Mucosa of descending colon (tissue), 3 donors: Measurements from ENCODE around the gene NTF3. TPM values are rescaled to one million over a fixed set of nuclear protein-coding genes. Genes with fewer than 3 reads are reported as not detected.

Experiments used
- ATAC-seq: fragments of 200-7000 bp; cut with Tn5 transposase; one replicate; pipeline ENCODE4 v1.9.1; 2020; ENCODE audit warnings: mild to moderate bottlenecking, moderate library complexity
- DNase-seq, 3 donors: peaks; one replicate each; pipeline ENCODE4 v3.0.0-alpha.2; 2020
- H3K36me3 ChIP-seq: fragments of 200-600 bp; one replicate; pipeline ENCODE4 v1.8.0; 2021; ENCODE audit warnings: low read depth, mild to moderate bottlenecking
- H3K4me1 ChIP-seq: fragments of 200-600 bp; one replicate; pipeline ENCODE4 v1.8.0; 2021; ENCODE audit warnings: low read depth, mild to moderate bottlenecking
- H3K4me3 ChIP-seq: fragments of 200-600 bp; one replicate; pipeline ENCODE4 v1.8.0; 2021; ENCODE audit warnings: mild to moderate bottlenecking
- H3K9me3 ChIP-seq: fragments of 200-600 bp; one replicate; pipeline ENCODE4 v1.8.0; 2021; ENCODE audit warnings: mild to moderate bottlenecking
- CTCF ChIP-seq: fragments of 200-600 bp; IDR thresholded peaks from one replicate; pipeline ENCODE4 v1.8.0; 2022; ENCODE audit warnings: antibody characterized with exemption, mild to moderate bottlenecking
- intact Hi-C, 2 donors: fragments of 100-400 bp; cut with DNase I in 1 of 2; cut with micrococcal nuclease in 1 of 2; formaldehyde crosslinking; loops; one replicate each; pipeline versions ENCODE4 v1.11.0 to v1.11.1; 2022; cut with DNase I, micrococcal nuclease
- total RNA-seq, 3 donors: library from RNA; stranded (reverse); fragmentation: NEBNext Ultra II Directional in 2 of 3; extraction: Animal tissue kit (Norgen Biotek cat#: 25700) in 2 of 3; gene quantifications; one replicate each; pipeline versions ENCODE4 v1.2.1 to v1.2.4, GENCODE V29; 2021 to 2023
- donor health status: DM: no; HTN: no; CAD: no; lungs with moderate emphysema.
- donor health status: DM: no; HTN: no; CAD: no.
- donor health status: DM: no; HTN: yes; CAD: no.

The NTF3 gene
- total RNA-seq, 3 donors from 2014 or later: 0.58 to 1.4 (median 1.4) TPM

- Histone ChIP-seq H3K36me3 (no peaks in the 10 kb centered on the region), H3K4me3 (no peak overlapping the region), H3K9me3 (no peaks in the 10 kb centered on the region), H3K4me1 (no peaks in the 10 kb centered on the region)
- no peak for TF ChIP-seq CTCF
- DNase-seq (no peak), ATAC-seq (no peak)
- intact Hi-C loops: no loop called here
Measured at GRCh38 chr12:5521456-5522325, 89.8 kb downstream of the NTF3 start.

GRCh38 chr12:5522432-5523335 lies 90.8 kb downstream of the NTF3 start:
- no peak for ATAC-seq
- no peaks in the 10 kb centered on the region for H3K9me3 ChIP-seq
- no peak for TF ChIP-seq CTCF
- no peak for DNase-seq
- H3K36me3 ChIP-seq: no peaks in the 10 kb centered on the region
- no peaks in the 10 kb centered on the region for H3K4me1 ChIP-seq
- intact Hi-C loops: no loop called here
- no peak overlapping the region for H3K4me3 ChIP-seq

GRCh38 chr12:5523396-5524115 lies 91.6 kb downstream of the NTF3 start:
- Histone ChIP-seq H3K9me3 (no peaks in the 10 kb centered on the region), H3K36me3 (no peaks in the 10 kb centered on the region), H3K4me3 (no peak overlapping the region), H3K4me1 (no peaks in the 10 kb centered on the region)
- ATAC-seq (no peak), DNase-seq (no peak)
- intact Hi-C loops: no loop called here
- TF ChIP-seq CTCF: no peak

- intact Hi-C loops: no loop called here
- Histone ChIP-seq H3K36me3 (no peaks in the 10 kb centered on the region), H3K4me3 (no peak overlapping the region), H3K9me3 (no peaks in the 10 kb centered on the region), H3K4me1 (no peaks in the 10 kb centered on the region)
- ATAC-seq: no peak
- no peak for DNase-seq
- TF ChIP-seq CTCF: no peak
Measured at GRCh38 chr12:5524116-5524768, 92.3 kb downstream of the NTF3 start.
